ENCODE data around the gene HEYL. TPM values are rescaled to one million over a fixed set of nuclear protein-coding genes. Genes with fewer than 3 reads are reported as not detected.

The HEYL gene
- total RNA-seq, 3 donors from 2014 or later (not counting 1 experiment from before 2014, with no cell fraction given), result not detected

DNA sequence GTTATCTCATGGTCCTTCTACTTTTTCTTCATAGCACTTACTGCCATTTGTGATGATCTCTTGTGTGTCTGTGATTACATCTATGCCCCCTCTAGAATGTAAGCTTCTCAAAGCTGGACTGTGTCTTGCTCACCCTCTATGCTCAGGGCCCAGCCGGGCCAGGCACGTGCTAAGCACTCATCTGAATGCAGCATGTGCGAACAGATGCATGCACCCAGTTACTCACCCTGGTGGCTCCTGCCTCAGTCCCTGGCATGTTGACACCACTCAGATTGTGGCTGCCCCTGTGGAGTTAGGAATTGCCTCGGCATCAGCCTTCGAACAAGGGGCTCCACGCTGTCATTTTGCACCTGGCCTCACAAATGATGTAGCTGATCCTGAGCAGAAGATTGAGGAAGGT lies 43.3 kb downstream of the HEYL start:
- no peak overlapping the region for H3K4me3 Mint-ChIP-seq
- no peak for ATAC-seq
- WGBS (ENCODE audit: insufficient coverage), result 94% methylated on average over 6 of the region's 6 CpGs

GRCh38 chr1:39593386-39593785 lies 46.1 kb downstream of the HEYL start:
- peaks cover 0 to 18% of the 10 kb centered on the region in 2 donors for H3K27me3 Mint-ChIP-seq (ENCODE audit: low read depth in 2 of 2)
- intact Hi-C loops (cut with micrococcal nuclease), result no loop called here

More for the DNA sequence above, 43.3 kb downstream of the HEYL start:
- Histone ChIP-seq H3K27me3 (ENCODE audit: control insufficient read depth, insufficient read depth, low read length) (no peaks in the 10 kb centered on the region), H3K9me3 (ENCODE audit: control insufficient read depth, insufficient read depth, low read length) (no peaks in the 10 kb centered on the region), H3K4me1 (ENCODE audit: control insufficient read depth, insufficient read depth, low read length) (no peaks in the 10 kb centered on the region), H3K36me3 (ENCODE audit: control insufficient read depth, insufficient read depth, low read length) (no peaks in the 10 kb centered on the region), H3K4me3 (ENCODE audit: low read length) (no peak overlapping the region), H3K27ac (ENCODE audit: low read length) (no peak overlapping the region)
- Mint-ChIP-seq H3K36me3 (no peaks in the 10 kb centered on the region), H3K4me1 (no peaks in the 10 kb centered on the region), H3K27ac (no peak overlapping the region), H3K9me3 (no peaks in the 10 kb centered on the region), H3K27me3 (ENCODE audit: low read depth in 2 of 2) (peaks cover 4 to 18% of the 10 kb centered on the region in 2 donors)
- TF ChIP-seq CTCF (IDR thresholded peaks at IDR 0.05), result no peak
- intact Hi-C loops (cut with micrococcal nuclease), result no loop called here
- DNase-seq, result no peak

DNA sequence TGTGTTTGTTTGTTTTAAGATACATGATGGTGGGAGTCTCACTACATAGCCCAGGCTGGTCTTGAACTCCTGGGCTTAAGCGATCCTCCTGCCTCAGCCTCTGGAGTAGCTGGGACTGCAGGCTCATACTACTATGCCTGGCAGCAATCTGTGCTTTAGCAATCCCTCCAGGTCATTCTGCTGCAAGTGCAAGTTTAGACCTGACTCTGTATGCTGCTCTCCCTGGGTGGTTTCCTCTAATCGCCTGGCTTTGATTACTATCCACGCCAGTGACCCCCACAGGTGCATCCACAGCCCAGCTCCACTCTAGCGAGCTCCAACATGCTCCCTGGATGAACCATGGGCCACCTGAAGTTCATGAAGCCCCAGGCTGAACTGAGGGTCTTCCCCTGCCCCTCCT lies 47.4 kb downstream of the HEYL start:
- no peak overlapping the region for H3K4me3 ChIP-seq (ENCODE audit: low read length)
- Mint-ChIP-seq H3K4me3 (no peak overlapping the region), H3K27me3 (ENCODE audit: low read depth in 2 of 2) (peaks cover 0 to 18% of the 10 kb centered on the region in 2 donors), H3K36me3 (no peaks in the 10 kb centered on the region), H3K4me1 (no peaks in the 10 kb centered on the region), H3K9me3 (no peaks in the 10 kb centered on the region), H3K27ac (no peak overlapping the region)
- TF ChIP-seq CTCF (IDR thresholded peaks at IDR 0.05), result no peak
- no peaks in the 10 kb centered on the region for H3K9me3 ChIP-seq (ENCODE audit: control insufficient read depth, insufficient read depth, low read length)
- 86% methylated on average over 4 of the region's 4 CpGs for WGBS (ENCODE audit: insufficient coverage)
- H3K27ac ChIP-seq (ENCODE audit: low read length), result no peak overlapping the region
- DNase-seq, result no peak
- intact Hi-C loops (cut with micrococcal nuclease), result no loop called here
- no peaks in the 10 kb centered on the region for H3K36me3 ChIP-seq (ENCODE audit: control insufficient read depth, insufficient read depth, low read length)
- H3K4me1 ChIP-seq (ENCODE audit: control insufficient read depth, insufficient read depth, low read length), result no peaks in the 10 kb centered on the region
- ATAC-seq, result no peak
- no peaks in the 10 kb centered on the region for H3K27me3 ChIP-seq (ENCODE audit: control insufficient read depth, insufficient read depth, low read length)

More at GRCh38 chr1:39593386-39593785, 46.1 kb downstream of the HEYL start:
- no peak for DNase-seq
- Histone ChIP-seq H3K9me3 (ENCODE audit: control insufficient read depth, insufficient read depth, low read length) (no peaks in the 10 kb centered on the region), H3K27me3 (ENCODE audit: control insufficient read depth, insufficient read depth, low read length) (no peaks in the 10 kb centered on the region), H3K36me3 (ENCODE audit: control insufficient read depth, insufficient read depth, low read length) (no peaks in the 10 kb centered on the region), H3K27ac (ENCODE audit: low read length) (no peak overlapping the region), H3K4me1 (ENCODE audit: control insufficient read depth, insufficient read depth, low read length) (no peaks in the 10 kb centered on the region), H3K4me3 (ENCODE audit: low read length) (no peak overlapping the region)
- no peak for ATAC-seq
- no peaks in the 10 kb centered on the region for H3K9me3 Mint-ChIP-seq
- WGBS (ENCODE audit: insufficient coverage), result 97% methylated on average over 4 of the region's 4 CpGs
- no peak overlapping the region for H3K27ac Mint-ChIP-seq
- no peaks in the 10 kb centered on the region for H3K4me1 Mint-ChIP-seq
- H3K36me3 Mint-ChIP-seq, result no peaks in the 10 kb centered on the region
- no peak for TF ChIP-seq CTCF (IDR thresholded peaks at IDR 0.05)
- H3K4me3 Mint-ChIP-seq, result no peak overlapping the region

GRCh38 chr1:39590546-39590945 lies 48.9 kb downstream of the HEYL start:
- WGBS (ENCODE audit: insufficient coverage), result 92% methylated on average over 7 of the region's 7 CpGs
- no peak for DNase-seq
- no peak for TF ChIP-seq CTCF (IDR thresholded peaks at IDR 0.05)
- no peak for ATAC-seq
- Mint-ChIP-seq H3K9me3 (no peaks in the 10 kb centered on the region), H3K36me3 (no peaks in the 10 kb centered on the region), H3K4me1 (no peaks in the 10 kb centered on the region), H3K4me3 (no peak overlapping the region), H3K27me3 (ENCODE audit: low read depth in 2 of 2) (peaks cover 0 to 10% of the 10 kb centered on the region in 2 donors), H3K27ac (no peak overlapping the region)
- Histone ChIP-seq H3K36me3 (ENCODE audit: control insufficient read depth, insufficient read depth, low read length) (no peaks in the 10 kb centered on the region), H3K4me3 (ENCODE audit: low read length) (no peak overlapping the region), H3K27ac (ENCODE audit: low read length) (no peak overlapping the region), H3K9me3 (ENCODE audit: control insufficient read depth, insufficient read depth, low read length) (no peaks in the 10 kb centered on the region), H3K27me3 (ENCODE audit: control insufficient read depth, insufficient read depth, low read length) (no peaks in the 10 kb centered on the region), H3K4me1 (ENCODE audit: control insufficient read depth, insufficient read depth, low read length) (no peaks in the 10 kb centered on the region)
- intact Hi-C loops (cut with micrococcal nuclease), result no loop called here
